HG03575 (cell line): ENCODE results near the gene HLA-DPB1.
"Not testable (repeated sequence)": the region's sequence is repeated elsewhere in the genome, so short reads cannot be mapped to it uniquely, and the experiment has no call there.

Experiments used
- ATAC-seq: cut with Tn5 transposase; IDR thresholded peaks from one replicate; pipeline ENCODE4 v1.9.1; 2021; ENCODE audit not compliant: unreplicated experiment, insufficient number of reproducible peaks, low FRiP score; ENCODE audit errors: extremely low read depth

The HLA-DPB1 gene

DNA sequence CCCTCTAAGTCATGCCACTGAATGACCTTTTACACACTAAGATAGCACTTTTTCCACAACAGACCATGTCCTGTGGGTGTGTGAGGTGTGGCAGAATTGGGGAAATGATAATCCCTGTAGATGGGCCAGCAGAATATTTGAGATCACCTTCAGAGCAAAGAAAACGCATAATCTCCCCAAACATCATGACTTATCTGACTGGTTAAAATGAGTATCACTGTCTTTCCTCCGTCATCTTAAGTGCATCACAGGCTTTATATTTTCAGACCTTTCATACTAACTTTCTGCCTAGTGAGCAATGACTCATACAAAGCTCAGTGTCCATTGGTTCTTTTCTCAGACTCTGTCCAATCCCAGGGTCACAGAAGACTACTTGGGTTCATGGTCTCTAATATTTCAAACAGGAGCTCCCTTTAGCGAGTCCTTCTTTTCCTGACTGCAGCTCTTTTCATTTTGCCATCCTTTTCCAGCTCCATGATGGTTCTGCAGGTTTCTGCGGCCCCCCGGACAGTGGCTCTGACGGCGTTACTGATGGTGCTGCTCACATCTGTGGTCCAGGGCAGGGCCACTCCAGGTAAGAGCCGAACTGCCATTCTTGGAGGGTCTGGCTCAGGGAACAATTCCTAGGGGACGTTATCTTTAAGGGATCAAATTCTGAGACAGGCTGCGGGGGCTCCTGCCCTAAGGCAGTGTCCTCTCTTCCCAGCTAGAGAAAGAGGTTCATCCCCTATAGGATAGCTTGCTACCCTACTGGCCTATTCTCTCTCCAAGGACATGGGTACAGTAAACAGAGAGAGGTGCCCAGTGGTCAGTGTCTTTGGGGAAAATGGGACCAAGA, at the start of gene HLA-DPB1:
HLA-DPB1 (plus strand) TSS at position 423 of the 838 bp plus-strand sequence; CDS start at position 475, 52 bp downstream.
- ATAC-seq: no peak

DNA sequence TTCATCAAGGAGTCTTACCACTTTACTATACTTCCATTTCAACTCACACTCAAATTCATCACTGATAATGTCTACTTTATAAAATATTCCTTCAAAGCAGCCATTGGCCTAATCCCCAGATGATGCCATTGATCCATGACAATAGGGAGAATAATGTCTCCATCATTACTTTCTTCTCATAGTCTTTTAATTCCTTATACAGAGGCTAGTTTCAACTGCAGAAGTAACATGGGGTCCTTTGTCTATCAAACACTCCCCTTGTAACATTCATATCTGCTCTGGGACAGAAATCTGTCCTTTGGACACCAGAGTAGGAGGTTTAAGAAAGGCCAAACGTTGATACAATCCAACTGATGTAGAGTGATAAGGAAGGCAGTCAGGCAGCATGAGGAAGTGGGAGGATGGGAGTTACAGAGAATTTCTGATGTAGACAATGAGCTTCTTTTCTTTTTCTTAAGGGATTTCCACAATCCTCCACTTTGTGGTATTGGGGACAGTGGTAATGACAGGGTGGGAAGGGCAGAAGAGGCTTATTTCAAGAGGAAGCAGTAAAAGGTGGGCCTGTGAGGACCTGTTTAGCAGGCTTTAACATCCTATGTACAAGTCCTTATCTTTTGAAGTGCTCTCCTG, 47.5 kb upstream of the HLA-DPB1 start:
- no peak for ATAC-seq

GRCh38 chr6:33029328-33030184, 46.2 kb upstream of the HLA-DPB1 start:
- no peak for ATAC-seq

GRCh38 chr6:33030245-33030644, 45.5 kb upstream of the HLA-DPB1 start:
- no peak for ATAC-seq

DNA sequence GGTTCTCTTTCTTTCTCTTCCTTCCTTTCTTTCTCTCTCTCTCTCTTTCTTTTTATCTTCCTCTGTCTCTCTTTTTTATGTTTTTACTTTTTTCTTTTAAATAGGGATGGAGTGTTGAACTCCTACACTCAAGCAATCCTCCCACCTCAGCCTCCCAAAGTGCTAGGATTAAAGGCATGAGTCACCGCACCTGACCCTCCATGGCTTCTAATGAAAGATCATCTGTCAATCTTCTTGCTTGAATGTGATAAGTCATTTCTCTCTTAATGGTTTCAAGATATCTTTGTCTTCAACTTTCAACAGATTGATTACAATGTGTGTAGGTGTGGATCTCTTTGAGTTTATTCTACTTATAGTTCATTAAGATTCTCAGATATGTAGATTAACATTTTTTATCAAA, 41.2 kb upstream of the HLA-DPB1 start:
- no peak for ATAC-seq

- ATAC-seq: no peak
Measured at GRCh38 chr6:33036535-33036934, 39.3 kb upstream of the HLA-DPB1 start.

- ATAC-seq: no peak
Measured at GRCh38 chr6:33040157-33040556, 35.6 kb upstream of the HLA-DPB1 start.

DNA sequence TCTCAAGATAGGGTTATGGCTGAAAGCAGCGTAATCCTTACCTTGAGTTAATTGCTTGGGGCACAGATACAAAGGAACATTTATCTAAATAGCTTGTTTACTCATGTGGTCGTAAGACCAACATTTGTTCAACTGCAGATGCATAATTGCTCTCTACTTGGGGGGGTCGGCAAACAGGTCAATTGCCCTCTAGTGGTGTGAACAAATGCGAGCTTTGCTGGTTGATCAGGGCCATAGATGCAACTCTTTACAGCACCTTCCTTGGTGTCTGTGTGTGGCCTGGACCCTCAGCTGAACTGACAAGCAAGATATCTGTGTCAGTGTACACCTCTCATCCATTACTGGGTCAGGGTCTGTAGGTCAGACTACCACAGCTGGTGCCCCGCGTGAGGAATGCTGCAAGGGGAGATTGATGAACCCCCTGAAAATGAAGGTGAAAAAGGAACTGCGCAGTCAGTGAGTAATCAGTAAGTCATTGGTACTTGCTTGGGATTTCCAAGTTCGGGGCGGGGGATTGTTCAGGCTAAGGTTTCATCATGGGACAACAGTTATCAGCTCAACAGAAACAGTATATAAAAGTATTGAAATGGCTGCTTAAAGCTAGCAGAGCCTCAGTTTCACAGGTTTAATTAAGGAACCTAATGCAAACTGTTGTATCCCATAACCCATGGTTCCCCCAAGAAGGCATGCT, 26.3 kb upstream of the HLA-DPB1 start:
- no peak for ATAC-seq

GRCh38 chr6:33050014-33050810, 25.6 kb upstream of the HLA-DPB1 start:
- ATAC-seq: no peak

- no peak for ATAC-seq
Measured at GRCh38 chr6:33052627-33053026, 23.2 kb upstream of the HLA-DPB1 start.

DNA sequence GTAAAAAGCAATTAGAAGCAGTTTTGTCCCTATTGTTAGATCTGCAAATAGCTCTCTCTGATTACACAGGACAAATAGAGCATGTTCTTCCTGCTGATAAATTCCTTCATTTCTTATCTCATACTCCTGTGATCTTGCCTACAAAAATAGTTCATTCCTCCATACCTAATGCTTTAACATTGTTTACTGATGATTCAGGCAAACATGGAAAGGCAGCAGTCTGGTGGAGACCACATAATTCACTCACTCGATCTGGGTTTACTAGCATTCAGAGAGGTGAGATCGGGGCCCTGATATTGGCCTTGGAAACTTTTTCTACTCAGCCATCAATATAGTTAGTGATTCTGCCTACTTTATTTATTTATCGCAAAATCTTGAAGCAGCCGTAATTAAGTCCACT, 22.6 kb upstream of the HLA-DPB1 start:
- ATAC-seq: no peak

DNA sequence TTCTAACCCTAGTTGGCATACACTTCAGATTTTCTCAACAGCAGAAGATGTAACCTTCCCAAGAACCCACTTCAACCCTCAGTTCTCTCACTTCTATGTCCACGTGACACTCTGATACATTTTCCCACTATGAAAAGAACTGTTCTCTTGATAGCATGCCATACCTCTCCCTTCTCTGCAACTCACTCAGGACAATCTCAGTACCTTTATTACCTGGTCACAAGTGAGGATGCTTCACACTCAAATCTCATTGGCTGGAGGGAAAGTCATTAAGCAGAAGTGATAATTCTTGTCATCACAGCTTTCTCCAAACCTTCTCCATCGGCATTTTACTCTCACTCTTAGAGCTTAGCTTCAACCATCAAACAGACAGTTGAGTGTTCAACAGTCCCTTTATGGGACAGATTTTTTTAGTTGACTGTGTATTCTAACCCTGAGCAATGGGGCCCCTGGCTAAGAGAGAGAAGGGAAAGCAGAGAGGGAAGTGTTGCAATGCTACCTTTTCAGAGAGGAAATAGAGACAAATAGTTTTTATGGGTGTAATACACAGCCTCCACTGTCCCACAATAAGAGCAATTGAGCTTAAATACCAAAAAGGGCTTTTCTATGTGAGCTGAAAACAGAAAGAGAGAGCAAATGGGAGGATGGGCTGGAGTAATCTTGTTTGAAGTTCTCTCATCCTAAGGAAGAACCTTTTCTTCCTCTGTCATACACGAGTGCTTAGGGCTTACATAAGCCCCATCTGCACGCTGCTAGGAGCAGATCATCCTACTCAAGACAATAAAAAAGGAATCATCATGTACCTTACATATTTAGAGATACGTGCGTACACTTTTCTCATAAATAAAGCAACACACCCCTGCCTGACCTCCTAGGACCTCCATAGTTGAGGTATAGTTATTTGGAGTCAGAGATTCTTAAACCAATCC, 18.3 kb upstream of the HLA-DPB1 start:
- no peak for ATAC-seq

DNA sequence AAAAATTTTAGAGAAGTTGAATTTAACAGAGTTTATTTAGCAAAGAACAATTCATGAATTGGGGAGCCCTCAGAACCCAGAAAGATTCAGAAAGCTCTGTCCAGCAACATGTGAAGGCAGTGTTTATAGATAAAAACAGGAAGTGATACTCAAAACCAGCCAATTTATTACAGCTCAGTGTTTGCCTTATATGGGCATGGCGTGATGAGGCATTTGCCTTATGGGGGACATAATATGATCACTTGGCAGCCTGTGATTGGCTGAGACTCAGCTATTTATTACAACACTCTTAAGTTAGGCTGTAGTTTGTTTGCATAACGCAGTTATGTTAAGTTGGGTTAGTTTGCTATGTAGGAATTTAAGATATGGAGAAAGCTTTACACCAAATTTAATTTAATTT, 13.8 kb upstream of the HLA-DPB1 start:
- no peak for ATAC-seq

DNA sequence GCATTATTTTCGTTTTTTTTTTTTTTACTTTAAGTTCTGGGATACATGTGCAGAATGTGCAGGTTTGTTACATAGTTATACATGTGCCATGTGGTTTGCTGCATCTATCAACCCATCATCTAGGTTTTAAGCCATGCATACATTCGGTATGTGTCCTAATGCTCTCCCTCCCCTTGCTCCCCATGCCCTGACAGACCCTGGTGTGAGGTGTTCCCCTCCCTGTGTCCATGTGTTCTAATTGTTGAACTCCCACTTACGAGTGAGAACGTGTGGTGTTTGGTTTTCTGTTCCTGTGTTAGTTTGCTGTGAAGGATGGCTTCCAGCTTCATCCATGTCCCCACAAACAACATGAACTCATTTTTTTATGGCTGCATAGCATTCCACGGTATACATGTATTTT, 12.4 kb upstream of the HLA-DPB1 start:
- not testable (repeated sequence) for ATAC-seq

DNA sequence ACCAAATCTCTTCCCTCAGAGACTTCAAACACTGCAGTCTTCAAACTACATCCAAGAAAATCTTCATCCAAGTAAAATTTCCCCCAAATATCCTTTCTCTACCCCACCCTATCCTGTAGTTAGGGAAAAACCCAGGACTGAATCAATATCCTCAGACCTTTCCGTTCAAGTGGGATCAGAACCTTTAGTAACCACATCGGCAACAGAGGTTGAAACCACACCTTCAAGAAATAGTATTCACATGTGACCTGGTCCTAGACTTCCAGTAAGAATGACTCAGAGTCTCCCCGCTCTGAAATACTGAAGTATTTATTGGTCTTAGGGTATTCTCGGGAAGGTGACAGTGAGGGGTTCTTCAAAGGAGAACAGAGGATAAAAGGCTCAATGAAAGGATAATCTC, 11.1 kb upstream of the HLA-DPB1 start:
- no peak for ATAC-seq

- no peak for ATAC-seq
Measured at GRCh38 chr6:33065312-33065711, 10.5 kb upstream of the HLA-DPB1 start.

DNA sequence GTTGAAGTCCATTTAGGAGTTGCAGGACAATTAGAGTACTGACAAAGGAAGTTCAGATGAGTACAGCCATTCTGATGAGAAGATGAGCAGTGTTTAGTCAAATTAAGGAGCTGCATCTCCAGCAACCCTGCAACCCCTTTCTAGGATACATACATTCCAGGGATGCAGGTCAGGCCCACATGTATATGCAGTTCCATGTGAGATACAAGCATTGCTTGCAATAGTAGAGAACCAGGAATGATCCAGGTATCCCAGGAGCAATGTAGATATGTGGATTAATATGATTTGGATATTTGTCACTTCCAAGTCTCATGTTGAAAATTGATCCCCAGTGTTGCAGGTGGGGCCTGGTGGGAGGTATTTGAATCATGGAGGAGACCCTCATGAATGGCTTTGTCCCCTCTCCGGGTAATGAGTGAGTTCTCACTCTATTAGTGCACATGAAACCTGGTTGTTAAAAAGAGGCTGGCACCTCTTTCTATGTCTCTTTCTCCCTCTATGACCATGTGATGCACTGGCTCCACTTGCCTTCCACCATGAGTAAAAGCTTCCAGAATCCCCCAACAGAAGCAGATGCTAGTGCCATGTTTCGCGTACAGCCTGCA, 8.8 kb upstream of the HLA-DPB1 start:
- ATAC-seq: no peak
